Measurements from ENCODE around the gene SH3BP4. TPM values are rescaled to one million over a fixed set of nuclear protein-coding genes. Genes with fewer than 3 reads are reported as not detected.

The SH3BP4 gene
- total RNA-seq, 1 donor from 2014 or later, result 36.7 TPM

DNA sequence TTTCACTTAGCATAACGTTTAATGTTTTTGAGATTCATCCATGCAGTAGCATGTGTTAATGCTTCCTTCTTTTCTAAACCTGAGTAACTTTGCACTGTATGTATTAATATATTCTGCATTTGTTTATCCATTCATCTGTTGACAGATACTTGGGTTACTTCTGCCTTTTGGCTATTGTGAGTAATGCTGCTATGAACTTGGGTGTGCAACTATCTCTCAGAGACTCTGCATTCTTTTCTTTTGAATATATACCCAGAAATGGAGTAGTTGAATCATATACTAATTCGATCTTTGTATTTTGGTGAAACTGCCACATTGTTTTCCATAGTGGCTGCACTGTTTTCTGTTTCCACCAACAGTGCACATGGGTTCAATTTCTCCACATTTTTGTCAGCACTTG lies 128.3 kb downstream of the SH3BP4 start:
- Histone ChIP-seq H3K27me3 (no peaks in the 10 kb centered on the region), H3K4me3 (no peak overlapping the region), H3K36me3 (no peaks in the 10 kb centered on the region), H3K4me1 (no peaks in the 10 kb centered on the region), H3K9me3 (no peaks in the 10 kb centered on the region), H3K27ac (no peak overlapping the region)
- TF ChIP-seq, protein P1, sequence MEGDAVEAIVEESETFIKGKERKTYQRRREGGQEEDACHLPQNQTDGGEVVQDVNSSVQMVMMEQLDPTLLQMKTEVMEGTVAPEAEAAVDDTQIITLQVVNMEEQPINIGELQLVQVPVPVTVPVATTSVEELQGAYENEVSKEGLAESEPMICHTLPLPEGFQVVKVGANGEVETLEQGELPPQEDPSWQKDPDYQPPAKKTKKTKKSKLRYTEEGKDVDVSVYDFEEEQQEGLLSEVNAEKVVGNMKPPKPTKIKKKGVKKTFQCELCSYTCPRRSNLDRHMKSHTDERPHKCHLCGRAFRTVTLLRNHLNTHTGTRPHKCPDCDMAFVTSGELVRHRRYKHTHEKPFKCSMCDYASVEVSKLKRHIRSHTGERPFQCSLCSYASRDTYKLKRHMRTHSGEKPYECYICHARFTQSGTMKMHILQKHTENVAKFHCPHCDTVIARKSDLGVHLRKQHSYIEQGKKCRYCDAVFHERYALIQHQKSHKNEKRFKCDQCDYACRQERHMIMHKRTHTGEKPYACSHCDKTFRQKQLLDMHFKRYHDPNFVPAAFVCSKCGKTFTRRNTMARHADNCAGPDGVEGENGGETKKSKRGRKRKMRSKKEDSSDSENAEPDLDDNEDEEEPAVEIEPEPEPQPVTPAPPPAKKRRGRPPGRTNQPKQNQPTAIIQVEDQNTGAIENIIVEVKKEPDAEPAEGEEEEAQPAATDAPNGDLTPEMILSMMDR (IDR thresholded peaks at IDR 0.05), result no peak
- intact Hi-C loops (cut with DNase I), result no loop called here
- no peak for DNase-seq (ENCODE audit: low spot score in 2 of 2)

DNA sequence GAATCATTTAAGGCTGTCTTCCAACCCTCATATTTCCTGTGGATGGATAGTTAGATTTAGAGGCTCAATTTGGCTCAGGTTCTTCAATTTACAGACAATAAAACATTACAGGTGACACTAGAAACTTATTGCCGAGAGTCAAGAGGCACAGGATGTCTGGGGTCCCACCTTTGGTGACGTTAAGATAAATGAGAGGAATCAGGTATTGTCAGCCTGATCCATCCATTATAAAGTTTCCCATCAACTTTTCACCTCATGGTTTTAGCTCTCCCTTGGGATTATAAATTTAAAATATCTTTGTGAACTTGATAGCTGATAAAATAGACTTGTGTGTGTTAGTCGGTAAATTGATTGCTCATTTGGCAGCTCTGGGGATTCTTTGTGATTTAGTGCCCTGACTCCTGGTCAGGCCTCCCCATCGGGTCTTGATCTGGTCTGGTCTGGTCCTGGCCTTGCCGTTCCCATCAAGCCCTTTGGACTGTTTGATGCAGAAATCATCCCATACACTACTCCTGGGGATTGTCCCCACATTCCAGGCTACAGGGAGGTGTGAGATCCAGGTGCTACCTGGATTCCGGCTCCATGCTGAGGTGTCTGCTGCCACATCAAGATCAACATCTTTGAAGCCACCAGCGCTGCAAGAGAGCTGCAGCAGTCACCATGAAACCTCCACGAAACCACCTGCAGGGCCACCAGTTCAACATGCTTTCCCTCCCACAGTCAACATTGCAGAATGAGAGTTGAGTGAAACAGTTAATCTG lies 130.9 kb downstream of the SH3BP4 start:
- Histone ChIP-seq H3K9me3 (no peaks in the 10 kb centered on the region), H3K27me3 (no peaks in the 10 kb centered on the region), H3K27ac (no peak overlapping the region), H3K36me3 (no peaks in the 10 kb centered on the region), H3K4me3 (no peak overlapping the region), H3K4me1 (no peaks in the 10 kb centered on the region)
- intact Hi-C loops (cut with DNase I), result no loop called here
- no peak for DNase-seq (ENCODE audit: low spot score in 2 of 2)
- TF ChIP-seq, protein P1 (IDR thresholded peaks at IDR 0.05), result no peak

DNA sequence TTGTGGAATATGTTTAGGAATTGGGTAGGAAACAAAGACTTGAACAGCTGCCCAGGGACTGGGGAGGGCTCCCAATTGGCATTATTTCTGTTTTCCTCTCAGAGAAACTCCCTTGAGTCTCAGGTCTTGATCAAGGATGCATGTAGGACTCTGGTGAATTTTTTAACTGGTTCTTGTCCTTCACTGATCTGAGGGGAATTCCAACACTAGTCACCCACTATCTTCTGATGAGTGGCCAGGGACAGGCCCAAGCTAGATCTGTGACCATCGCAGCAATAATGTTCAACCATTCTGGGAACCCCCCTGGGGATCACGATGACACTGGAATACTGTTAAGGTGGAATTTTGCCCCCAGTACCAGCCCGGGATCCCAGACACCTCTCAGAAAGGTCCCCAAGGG lies 132.0 kb downstream of the SH3BP4 start:
- no peak overlapping the region for H3K27ac ChIP-seq
- H3K4me1 ChIP-seq, result no peaks in the 10 kb centered on the region
- no peak for DNase-seq (ENCODE audit: low spot score in 2 of 2)
- H3K36me3 ChIP-seq, result no peaks in the 10 kb centered on the region
- no peaks in the 10 kb centered on the region for H3K9me3 ChIP-seq
- no peak overlapping the region for H3K4me3 ChIP-seq
- TF ChIP-seq, protein P1 (IDR thresholded peaks at IDR 0.05), result no peak
- intact Hi-C loops (cut with DNase I), result no loop called here
- no peaks in the 10 kb centered on the region for H3K27me3 ChIP-seq

DNA sequence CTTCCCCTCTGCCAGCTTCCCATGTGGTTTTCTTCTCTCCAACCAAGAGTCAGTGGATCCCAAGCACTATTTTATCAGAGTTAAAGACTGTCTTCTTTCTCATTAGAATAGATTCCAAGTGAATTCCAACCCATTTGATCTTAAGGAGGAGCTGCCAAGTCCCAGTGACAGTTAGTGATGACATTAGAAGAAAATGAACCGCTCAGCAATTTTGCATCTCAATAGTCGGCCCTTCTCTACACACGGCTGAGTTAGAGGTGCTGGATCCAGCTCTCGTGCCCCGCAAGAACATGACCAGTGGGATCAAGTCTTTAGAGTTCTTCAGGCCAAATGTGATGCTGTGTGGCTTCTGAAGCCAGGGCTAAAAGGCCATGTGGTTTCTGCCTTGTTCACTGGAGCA lies 132.6 kb downstream of the SH3BP4 start:
- TF ChIP-seq, protein P1 (IDR thresholded peaks at IDR 0.05), result no peak

DNA sequence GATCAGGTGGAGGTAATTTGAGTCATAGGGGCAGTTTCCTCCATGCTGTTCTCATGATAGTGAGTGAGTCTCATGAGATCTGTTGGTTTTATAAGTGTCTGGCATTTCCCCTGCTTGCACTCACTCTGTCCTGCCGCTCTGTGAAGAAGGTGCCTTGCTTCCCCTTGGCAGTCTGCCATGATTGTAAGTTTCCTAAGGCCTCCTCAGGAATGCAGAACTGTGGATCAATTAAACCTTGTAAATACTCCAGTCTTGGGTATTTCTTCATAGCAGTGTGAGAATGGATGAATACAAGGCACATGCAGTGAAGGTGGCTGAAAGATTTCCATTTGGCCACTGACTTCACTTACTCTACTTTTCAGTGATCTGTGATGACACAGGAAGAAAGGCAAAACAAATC lies 133.7 kb downstream of the SH3BP4 start:
- no peaks in the 10 kb centered on the region for H3K36me3 ChIP-seq
- intact Hi-C loops (cut with DNase I), result no loop called here
- TF ChIP-seq, protein P1 (IDR thresholded peaks at IDR 0.05), result no peak
- H3K4me3 ChIP-seq, result no peak overlapping the region
- no peaks in the 10 kb centered on the region for H3K9me3 ChIP-seq
- DNase-seq (ENCODE audit: low spot score in 2 of 2), result no peak
- H3K4me1 ChIP-seq, result no peaks in the 10 kb centered on the region
- no peak overlapping the region for H3K27ac ChIP-seq
- H3K27me3 ChIP-seq, result no peaks in the 10 kb centered on the region

More for the DNA sequence above, 132.6 kb downstream of the SH3BP4 start:
- no peak overlapping the region for H3K27ac ChIP-seq
- no peaks in the 10 kb centered on the region for H3K9me3 ChIP-seq
- no peaks in the 10 kb centered on the region for H3K4me1 ChIP-seq
- no peaks in the 10 kb centered on the region for H3K36me3 ChIP-seq
- H3K4me3 ChIP-seq, result no peak overlapping the region
- no peaks in the 10 kb centered on the region for H3K27me3 ChIP-seq
- DNase-seq (ENCODE audit: low spot score in 2 of 2), result no peak
- intact Hi-C loops (cut with DNase I), result no loop called here
